ENCODE measurements around the gene HTT.

HTT gene

DNA sequence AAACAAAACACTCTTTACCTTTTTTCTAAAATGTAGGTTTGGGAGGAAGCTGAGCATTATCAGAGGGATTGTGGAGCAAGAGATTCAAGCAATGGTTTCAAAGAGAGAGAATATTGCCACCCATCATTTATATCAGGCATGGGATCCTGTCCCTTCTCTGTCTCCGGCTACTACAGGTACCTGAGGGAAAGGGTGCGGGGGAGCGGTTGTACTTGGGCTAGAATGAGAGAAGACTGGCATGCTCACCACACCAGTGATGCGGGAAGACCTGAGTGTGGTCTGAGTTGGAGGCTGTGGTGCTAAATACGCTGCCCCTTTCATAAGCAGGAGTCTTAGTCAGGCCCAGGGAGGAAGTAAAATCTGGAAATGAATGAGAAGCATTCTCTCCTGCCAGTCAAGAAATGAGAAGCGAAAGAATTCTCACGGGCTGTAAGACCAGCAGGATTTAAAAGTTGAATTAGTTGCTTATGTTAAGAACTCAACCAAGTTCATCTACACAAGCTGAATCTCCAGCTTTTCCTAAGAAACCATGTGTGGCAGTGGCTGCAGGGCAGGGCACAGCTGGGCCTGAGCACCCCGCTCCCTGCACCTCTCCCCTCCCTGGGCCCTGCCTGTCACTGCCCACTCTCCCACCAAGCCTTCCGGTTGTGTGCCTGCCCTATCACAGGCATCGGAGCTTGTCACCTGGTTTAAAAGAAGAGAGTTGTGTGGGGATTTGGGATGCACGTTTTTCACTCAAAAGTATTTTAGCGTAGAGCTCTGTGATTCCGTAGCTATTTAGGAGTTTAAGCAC lies 149.7 kb downstream of the HTT start:
- no peak for DNase-seq

DNA sequence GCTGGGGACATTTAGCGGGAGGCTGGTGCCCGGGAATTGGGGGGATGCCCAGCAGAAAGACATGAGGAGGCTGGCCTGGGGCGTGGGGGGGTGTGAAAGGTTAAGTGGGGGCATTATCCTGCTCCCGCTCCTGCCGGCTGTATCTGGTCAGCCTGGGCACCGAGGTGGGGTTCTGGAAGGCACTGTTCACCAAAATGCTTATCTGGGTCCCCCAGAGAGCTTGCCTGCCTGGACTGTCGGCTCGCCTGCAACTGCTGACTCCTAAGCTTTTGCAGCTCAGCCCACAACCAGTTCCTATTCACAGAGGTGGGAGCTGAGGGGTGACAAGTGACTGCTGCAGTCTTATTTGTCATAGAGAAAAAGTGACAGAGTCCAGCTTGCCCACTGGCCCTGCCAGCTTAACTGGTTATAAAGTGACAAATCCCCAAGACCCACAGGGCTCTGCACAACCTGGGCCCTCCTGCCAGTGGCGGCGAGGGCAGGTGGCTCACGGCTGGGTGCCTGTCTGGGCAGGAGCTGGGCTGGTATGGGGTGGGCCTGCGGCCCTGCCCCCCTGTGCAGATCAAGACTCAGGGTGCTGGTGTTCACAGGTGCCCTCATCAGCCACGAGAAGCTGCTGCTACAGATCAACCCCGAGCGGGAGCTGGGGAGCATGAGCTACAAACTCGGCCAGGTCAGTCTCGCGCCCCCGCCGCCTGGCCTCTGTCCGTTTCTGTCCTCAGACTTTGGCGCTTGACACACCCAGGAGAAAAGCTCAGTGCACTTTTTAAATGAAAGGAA lies 150.8 kb downstream of the HTT start:
- DNase-seq = no peak

DNA sequence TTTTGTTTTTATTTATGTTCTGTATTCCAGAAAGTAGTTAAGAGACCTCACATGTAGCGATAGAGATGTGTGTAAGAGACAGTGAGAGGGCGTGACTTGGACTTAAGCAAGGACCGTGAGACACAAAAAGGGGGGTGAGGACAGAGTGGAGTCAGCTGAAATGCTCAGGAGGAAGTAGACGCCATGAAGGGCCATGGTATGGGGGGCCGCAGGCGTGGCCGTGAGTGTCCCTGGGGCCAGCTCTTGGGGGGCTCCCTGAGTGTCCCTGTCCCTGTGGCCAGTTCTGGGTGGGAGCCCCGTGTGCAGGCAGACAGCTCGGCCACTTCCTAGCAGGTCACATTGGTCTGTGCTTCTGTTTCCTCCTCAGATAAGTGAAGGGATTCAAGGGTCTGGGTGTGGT lies 151.5 kb downstream of the HTT start:
- no peak for DNase-seq

DNA sequence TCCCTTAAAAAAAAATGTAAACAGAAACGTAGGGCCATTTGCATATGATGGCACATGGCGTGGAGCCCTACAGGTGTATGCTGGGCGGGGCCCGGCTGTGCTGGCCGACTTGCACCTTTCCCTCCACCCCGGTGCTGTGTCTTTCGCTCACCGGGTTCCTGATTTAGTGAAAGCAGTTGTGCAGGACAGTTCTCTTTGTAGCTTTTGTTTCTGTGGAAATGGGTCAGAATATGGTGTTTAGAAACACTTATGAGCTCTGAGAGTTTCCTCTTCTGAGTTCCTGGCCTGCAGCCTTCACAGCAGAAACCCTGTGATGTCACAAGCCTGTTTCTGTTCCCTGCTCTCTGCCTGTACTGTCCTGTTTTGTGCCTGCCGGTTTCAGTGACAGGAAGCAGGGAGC lies 152.0 kb downstream of the HTT start:
- DNase-seq = no peak

DNA sequence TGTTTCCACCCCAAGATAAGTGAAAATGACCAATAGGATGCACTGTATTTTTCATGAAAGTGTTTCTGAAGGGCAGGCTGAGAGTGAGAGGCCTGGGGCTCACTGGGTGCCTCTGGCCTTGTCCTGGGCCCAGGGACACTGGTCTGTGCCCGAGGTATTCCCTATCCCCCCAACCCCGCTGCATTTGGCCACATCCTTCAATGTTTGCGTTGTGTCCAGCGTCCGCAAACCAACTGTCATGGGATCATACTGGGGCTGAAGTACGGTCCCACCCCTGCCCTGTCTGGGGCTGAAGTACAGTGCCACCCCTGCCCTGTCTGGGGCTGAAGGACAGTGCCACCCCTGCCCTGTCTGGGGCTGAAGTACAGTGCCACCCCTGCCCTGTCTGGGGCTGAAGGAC lies 152.5 kb downstream of the HTT start:
- no peak for DNase-seq

DNA sequence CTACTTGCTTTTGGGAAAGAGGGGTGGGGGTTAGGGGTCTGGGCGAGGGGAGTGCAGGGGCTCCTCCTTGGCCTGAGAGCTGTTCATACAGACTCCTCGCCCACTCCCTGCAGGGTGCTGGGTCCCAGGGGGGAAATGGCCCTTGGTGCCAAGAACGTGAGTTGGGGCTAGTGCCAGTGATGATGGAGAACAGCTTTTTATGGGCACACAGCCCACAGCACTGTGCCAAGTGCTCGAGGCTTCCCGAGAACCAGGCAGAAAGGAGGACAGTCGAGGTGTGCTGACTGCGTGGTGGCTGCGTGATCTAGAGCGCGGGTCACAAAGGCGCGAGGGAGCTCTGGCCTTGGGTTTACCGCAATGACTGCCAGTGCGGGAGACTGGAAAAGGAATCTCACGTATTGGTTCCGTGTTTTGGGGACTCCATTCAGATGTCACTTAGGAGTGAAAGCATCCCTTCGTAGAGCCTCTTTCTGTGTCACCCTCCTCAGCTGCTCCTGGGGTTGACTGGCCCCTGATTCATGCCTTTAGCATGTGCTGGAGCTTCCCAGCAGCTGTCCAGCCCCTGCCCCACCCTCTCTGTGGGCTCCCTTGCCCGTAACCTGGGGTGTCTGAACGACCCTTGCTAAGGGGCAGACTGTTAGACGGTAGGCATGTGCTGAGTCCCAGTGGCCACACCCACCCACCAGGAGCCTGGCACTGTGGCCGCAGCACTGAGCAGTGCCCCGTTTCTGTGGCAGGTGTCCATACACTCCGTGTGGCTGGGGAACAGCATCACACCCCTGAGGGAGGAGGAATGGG lies 153.6 kb downstream of the HTT start:
- no peak for DNase-seq

DNA sequence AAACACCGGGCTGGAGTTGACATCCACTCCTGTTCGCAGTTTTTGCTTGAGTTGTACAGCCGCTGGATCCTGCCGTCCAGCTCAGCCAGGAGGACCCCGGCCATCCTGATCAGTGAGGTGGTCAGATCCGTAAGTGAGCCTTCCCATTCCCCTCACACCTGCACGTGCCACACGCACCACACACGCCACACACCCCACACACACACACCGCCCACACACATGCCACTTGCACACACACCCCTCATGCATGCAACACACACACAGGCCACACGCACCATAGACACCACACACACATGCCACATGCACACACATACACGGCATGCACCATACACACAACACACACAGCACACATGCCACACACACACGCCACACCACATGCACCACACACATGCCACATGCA lies 154.4 kb downstream of the HTT start:
- no peak for DNase-seq

DNA sequence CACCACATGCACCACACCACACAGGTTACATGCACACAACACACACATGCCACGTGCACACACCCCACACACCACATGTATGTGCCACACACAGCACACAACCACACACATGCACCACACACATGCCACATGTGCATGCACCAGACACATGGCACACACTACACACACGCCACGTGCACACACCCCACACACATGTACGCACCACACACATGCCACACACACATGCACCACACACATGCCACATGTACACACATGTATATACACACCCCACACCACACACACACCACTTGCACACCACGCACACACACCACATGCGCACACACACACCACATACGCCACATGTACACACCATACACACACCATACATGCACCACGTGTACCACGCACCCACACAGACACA lies 154.8 kb downstream of the HTT start:
- DNase-seq = no peak

DNA sequence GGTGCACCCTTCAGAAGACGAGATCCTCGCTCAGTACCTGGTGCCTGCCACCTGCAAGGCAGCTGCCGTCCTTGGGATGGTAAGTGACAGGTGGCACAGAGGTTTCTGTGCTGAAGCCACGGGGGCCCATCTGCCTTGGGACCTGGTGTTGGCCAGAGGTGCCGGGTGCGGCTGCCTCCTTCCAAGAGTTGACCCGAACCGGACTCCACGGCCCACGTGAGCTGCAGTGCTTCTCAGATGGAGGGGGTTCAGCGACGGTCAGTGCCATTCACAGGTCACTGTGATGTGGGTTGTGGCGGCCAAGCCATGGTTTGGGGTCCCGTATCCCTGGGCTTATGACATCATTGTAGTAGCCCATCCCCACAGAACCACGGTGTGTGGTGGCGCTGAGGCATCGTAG lies 155.5 kb downstream of the HTT start:
- no peak for DNase-seq

DNA sequence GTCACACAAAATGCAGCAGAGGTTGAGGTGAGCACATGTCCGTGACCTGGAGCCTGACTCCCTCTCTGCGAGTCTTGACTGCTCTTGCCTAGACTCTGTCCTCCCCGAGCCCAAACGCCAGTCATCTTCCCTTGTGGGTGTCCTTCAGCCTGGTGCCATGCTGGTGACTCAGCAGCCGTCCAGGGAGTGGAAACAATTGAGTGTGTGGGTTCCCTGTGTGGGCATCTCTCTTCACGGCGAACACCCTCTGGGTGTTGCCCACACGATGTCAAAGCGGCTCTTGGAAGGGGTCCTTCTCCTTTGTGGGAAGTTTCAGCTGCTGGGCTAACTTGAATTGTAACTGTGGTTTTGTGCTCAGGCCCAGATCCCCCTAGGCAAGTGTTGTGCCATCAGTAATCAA lies 157.0 kb downstream of the HTT start:
- no peak for DNase-seq

DNA sequence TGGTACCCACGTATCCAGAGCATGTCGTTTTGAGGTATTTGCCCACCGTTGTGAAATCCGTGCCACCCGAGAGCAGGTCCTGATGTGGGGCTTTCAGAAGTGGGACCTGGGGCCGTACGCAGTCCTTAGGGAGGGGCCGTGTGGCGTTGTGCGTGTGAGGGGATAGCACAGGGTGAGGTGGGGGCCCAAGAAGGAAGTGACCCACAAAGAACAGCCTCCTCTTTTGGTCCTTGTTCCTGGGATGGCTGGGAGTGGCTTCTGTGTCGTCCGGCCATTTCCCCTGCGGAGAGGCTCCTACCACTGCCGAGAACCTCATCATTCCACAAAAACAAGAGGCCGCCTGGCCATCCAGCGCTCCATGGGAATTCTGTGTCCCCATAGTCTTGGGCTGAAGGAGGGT lies 157.5 kb downstream of the HTT start:
- DNase-seq = no peak

DNA sequence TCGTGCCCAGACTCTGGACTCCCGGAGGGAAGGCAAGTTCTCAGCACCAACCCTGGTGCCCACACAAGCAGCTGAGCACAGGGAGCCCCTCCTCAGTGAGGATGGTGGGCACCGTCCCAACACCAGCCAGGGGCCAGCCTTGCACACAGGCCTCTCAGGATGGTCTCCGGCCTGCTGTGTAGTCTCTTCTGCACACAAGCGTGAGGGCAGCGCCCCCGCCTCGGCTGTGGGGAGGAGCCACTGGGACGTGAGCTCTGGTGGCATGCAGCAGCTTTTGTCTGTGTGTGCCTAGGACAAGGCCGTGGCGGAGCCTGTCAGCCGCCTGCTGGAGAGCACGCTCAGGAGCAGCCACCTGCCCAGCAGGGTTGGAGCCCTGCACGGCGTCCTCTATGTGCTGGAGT lies 158.4 kb downstream of the HTT start:
- DNase-seq = no peak

DNA sequence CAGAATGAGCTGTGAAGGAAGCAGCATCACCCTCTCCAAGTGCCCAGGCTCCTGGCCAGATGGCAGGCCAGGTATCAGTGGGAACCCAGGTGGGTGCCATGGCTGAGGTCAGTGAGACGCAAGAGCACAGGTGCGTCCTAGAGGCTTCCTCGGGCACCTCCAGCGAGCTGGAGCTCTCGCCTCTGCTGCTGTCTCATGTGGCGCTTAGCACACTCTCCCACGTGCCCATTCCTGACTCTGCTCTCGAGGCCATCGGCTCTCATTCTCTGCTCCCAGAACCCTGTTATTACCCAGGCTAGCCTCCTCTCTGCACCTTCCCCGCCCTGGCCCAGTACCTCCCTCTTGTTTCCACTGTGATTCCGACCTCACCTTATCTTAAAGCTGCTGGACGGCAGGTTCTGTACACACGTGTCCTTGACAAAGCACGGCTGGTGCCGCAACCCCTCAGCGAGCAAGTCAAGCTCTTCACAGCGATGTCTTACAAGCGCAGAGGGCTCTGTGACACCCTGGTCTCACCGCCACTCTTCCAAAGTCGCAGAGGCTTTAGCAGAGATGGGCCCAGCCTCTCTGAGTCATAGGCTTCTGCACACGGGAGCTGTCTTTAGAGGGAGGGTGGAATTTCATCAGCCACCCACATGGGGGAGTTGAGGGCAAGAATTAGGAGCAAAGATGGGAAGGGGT lies 159.1 kb downstream of the HTT start:
- DNase-seq = no peak

DNA sequence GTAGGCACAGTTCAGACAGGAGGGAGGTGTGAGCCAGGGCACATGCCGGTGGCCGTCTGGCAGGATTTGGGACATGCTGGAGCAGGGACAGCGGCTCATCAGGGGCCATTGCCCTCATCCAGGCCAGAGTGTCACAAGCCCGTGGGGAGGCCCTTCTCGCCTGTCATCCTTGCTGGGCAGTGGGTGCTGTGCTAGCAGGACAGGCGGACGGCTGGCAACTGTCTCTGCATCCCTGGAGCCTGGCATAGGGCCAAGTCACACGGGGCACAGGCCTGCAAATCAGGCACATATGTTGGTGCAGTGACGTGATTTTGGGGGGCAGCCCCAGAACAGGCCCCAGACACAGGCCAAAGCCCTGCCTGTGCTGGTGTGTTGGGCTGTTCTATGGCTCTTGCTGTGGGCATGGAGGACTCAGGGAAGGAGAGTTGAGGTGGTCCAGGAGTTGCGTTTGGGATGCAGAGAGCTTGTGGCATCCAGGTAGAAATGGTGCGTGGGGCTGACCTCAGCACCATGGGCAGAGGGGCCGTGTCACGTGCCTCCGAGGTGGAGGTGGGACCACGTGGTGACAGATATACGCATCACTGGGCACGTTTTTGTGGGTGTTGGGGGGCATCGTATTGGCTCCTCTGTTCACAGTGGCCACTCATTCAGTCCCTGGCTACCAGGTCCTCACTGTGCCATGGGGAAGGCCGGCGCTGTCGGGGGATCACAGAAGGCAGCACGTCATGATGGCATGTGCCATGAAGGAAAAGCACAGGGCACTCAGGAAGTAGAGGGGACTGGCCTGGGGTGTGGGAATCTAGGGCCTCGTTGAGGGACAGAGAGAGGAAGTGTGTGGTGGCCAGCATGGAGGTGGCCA lies 159.9 kb downstream of the HTT start:
- DNase-seq = no peak

DNA sequence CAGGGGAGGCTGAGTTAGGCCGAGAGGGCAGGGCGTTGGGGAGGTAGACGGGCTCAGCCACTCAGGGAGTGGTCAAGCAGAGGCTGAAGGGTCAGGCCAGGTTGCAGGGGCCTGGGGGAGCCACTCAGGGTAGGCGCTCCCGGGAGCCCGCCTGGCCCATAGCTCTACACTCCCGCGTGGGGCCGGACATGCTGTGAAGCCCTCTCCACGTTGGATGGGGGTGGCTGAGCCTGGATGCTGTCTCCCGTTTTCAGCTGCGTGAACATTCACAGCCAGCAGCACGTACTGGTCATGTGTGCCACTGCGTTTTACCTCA lies 160.5 kb downstream of the HTT start:
- no peak for DNase-seq

DNA sequence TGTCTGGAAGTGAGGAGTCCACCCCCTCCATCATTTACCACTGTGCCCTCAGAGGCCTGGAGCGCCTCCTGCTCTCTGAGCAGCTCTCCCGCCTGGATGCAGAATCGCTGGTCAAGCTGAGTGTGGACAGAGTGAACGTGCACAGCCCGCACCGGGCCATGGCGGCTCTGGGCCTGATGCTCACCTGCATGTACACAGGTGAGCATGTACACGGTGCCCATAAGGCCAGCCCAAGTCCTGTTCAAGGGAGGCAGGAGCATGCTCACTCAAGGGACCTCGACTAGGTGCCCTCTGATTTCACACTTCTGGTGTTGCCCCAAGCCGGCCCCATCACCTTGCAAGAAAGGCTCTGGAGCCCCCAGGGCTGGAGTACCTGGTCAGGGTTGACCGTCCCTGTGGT lies 161.1 kb downstream of the HTT start:
- DNase-seq = no peak

DNA sequence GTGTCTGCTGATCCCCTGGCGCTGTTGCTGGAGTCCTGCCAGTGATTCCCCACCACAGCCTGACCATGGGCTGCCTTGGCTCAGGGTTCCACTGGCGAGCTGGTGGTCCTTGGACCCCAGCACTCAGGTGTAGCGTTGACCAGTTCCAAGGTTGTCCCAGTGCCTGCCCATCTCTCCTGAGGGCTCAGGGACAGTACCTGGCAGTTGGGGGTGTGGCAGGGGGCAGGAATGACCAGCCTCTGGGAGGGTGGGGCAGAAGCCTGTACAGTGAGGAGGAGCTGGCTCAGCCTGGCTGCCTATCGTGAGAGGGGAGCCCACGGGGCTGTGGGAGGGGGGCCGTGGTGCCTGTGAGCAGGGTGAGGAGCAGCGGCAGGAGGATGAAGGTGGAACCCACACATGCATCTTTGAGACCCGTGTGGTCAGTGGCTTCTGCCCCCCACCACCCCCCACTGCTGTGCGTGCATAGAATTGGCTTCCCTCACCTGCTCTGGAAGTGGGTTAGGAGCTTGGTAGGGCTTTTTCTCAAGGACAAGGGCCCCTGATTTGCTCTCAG lies 161.9 kb downstream of the HTT start:
- no peak for DNase-seq

DNA sequence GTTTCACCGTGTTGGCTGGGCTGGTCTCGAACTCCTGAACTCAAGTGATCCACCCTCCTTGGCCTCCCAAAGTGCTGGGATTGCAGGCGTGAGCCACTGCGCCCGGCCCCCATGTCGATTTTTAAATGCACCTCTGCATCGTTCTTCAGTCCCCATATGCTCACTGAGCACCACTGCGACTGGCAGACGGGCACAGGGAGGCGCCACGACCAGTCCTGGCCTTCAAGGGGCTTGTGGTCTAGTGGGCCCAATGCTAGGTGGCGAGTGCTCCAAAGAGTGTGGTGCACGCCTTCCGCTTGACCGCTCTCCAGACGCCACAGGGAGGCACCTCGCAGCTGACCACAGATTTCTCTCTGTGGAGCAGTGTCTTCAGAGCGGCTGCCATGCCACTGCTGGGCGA lies 162.8 kb downstream of the HTT start:
- no peak for DNase-seq

DNA sequence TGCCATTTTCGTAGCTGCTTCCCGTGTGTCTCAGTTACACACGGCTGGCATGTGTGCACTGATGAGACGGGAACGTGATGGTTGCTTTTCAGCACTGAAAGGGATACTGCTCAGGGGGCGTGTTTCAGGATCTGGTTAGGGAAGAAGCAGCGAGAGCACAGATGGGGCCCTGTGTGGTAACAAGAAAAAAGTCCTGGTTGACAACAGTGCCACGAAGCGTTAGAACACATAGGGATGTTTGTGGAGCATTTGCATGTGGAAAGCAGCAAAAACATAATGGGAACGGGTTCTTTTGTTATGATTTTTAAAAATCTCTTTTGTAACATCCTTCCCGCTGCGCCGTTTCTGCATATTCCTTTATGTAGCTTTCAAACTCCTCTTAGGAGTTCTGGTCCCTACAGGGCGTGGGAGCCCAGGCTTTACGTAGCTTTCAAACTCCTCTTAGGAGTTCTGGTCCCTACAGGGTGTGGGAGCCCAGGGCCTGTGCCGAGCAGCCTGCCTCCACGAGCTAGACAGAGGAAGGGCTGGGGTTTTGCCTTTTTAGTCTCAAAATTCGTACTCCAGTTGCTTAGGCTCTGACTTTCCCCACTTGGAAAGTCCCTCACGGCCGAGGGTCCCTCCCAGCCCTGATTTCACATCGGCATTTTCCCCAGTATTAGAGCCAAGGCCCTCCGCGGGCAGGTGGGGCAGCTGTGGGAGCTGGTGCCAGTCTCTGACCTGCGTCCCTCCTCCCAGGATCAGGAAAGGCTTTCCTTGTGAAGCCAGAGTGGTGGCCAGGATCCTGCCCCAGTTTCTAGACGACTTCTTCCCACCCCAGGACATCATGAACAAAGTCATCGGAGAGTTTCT lies 163.5 kb downstream of the HTT start:
- DNase-seq = no peak

DNA sequence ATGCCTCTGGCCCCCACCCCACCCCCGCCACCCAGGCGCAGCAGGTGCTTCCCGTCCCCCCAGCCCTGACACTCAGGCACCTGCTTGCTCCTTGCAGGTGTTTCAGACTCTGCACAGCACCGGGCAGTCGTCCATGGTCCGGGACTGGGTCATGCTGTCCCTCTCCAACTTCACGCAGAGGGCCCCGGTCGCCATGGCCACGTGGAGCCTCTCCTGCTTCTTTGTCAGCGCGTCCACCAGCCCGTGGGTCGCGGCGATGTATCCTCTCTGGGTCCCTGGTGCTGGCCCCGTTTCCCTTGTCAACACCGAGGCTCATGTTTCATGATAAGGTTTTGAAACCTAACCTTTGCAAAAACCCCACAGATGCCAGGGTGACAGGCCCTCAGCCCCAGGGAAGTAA lies 164.2 kb downstream of the HTT start:
- no peak for DNase-seq

DNA sequence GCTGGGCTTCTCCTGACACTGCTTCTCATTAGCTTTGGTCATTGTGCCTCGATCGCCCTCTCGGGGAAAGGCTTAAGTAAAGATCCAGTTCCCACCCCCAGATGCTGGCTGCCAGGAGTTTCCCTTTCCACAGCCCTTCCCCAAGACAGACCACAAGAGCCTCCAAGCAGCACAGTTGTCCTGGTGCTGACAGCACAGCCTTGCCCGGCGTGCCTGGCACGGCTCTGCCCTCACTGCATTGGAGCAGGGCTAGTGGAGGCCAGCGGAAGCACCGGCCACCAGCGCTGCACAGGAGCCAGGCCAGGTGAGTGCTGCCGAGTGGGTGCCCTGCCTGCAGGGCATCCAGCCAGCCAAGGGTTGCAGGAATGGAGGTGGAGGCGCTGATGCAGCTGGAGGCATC lies 164.8 kb downstream of the HTT start:
- DNase-seq = no peak
